ENCODE results near the gene RBMS3.
"Not testable (repeated sequence)": the region's sequence is repeated elsewhere in the genome, so short reads cannot be mapped to it uniquely, and the experiment has no call there.

The RBMS3 gene

GRCh38 chr3:29440413-29441305 is 159.8 kb downstream of the RBMS3 start:
- peak; percentile 62 to 90 (median 84) for DNase-seq

- peak in 1 of 3 experiments; percentile 48 for DNase-seq
Observed at GRCh38 chr3:29441422-29441821, 160.6 kb downstream of the RBMS3 start.

GRCh38 chr3:29447946-29448627 is 167.2 kb downstream of the RBMS3 start:
- DNase-seq = peak in 2 of 3 experiments; percentile 8 to 54

GRCh38 chr3:29451920-29452319 is 171.0 kb downstream of the RBMS3 start:
- no peak for DNase-seq

GRCh38 chr3:29452934-29453283 is 172.0 kb downstream of the RBMS3 start:
- DNase-seq = no peak

- DNase-seq = peak in 2 of 3 experiments; percentile 5 to 52
Observed at GRCh38 chr3:29453284-29454001, 172.6 kb downstream of the RBMS3 start.

- DNase-seq = no peak
Observed at GRCh38 chr3:29454161-29454611, 173.3 kb downstream of the RBMS3 start.

GRCh38 chr3:29456901-29457300 is 176.0 kb downstream of the RBMS3 start:
- DNase-seq = no peak

- no peak for DNase-seq
Observed at GRCh38 chr3:29463304-29463703, 182.4 kb downstream of the RBMS3 start.

GRCh38 chr3:29465836-29466235 is 185.0 kb downstream of the RBMS3 start:
- peak in 1 of 3 experiments; percentile 25 for DNase-seq

GRCh38 chr3:29466442-29466841 is 185.6 kb downstream of the RBMS3 start:
- DNase-seq = peak in 2 of 3 experiments; percentile 3 to 56

- DNase-seq = no peak
Observed at GRCh38 chr3:29468187-29468586, 187.3 kb downstream of the RBMS3 start.

- DNase-seq = not testable (repeated sequence)
Observed at GRCh38 chr3:29473481-29474170, 192.8 kb downstream of the RBMS3 start.

GRCh38 chr3:29475305-29475840 is 194.5 kb downstream of the RBMS3 start:
- DNase-seq = no peak

GRCh38 chr3:29475854-29476253 is 195.0 kb downstream of the RBMS3 start:
- peak in 1 of 3 experiments; percentile 4 for DNase-seq

- no peak for DNase-seq
Observed at GRCh38 chr3:29478611-29479010, 197.7 kb downstream of the RBMS3 start.

- no peak for DNase-seq
Observed at GRCh38 chr3:29481249-29481648, 200.4 kb downstream of the RBMS3 start.

GRCh38 chr3:29481969-29482767 is 201.3 kb downstream of the RBMS3 start:
- DNase-seq = no peak

GRCh38 chr3:29484633-29485032 is 203.8 kb downstream of the RBMS3 start:
- peak in 1 of 3 experiments; percentile 58 for DNase-seq

GRCh38 chr3:29486096-29486495 is 205.2 kb downstream of the RBMS3 start:
- DNase-seq = peak; percentile 20 to 76 (median 31)

GRCh38 chr3:29486917-29487316 is 206.0 kb downstream of the RBMS3 start:
- no peak for DNase-seq
